Kidney epithelial cell (primary cell): ENCODE data around the gene PERM1. TPM values are rescaled to one million over a fixed set of nuclear protein-coding genes. Genes with fewer than 3 reads are reported as not detected.
A peak's percentile ranks its signal among the peaks of the same experiment; 100 is the strongest.

Experiments
- DNase-seq: peaks from one replicate; pipeline ENCODE4 v3.0.0-alpha.2; 2010; ENCODE audit warnings: low read depth
- H3K27me3 ChIP-seq: 2 replicates; pipeline ENCODE4 v1.6.0; 2011; ENCODE audit warnings: low read length; ENCODE audit not compliant: control insufficient read depth, insufficient read depth
- H3K36me3 ChIP-seq: 2 replicates; pipeline ENCODE4 v1.5.1; 2011; ENCODE audit warnings: low read length; ENCODE audit not compliant: control insufficient read depth, insufficient read depth
- H3K4me3 ChIP-seq: 2 replicates; pipeline ENCODE4 v1.5.1; 2011; ENCODE audit warnings: low read depth, mild to moderate bottlenecking, control low read depth, low read length
- total RNA-seq: library from RNA; depleted of rRNA; stranded (reverse); fragments of >200 nt; gene quantifications from 2 replicates; pipeline ENCODE4 v1.2.3, GENCODE V29; 2015
- TF ChIP-seq, protein P1 (sequence below): IDR thresholded peaks from 2 replicates; pipeline ENCODE4 v1.5.1; 2011; ENCODE audit warnings: mild to moderate bottlenecking, moderate library complexity, low read length, control low read depth, inconsistent platforms; ENCODE audit not compliant: insufficient read depth, poor library complexity, severe bottlenecking

The PERM1 gene
- total RNA-seq, 1 donor from 2014 or later = not detected

- H3K36me3 ChIP-seq = no peaks in the 10 kb centered on the region
- H3K27me3 ChIP-seq = peaks cover 33% of the 10 kb centered on the region
- H3K4me3 ChIP-seq = no peak overlapping the region
- DNase-seq = no peak
- TF ChIP-seq, protein P1, sequence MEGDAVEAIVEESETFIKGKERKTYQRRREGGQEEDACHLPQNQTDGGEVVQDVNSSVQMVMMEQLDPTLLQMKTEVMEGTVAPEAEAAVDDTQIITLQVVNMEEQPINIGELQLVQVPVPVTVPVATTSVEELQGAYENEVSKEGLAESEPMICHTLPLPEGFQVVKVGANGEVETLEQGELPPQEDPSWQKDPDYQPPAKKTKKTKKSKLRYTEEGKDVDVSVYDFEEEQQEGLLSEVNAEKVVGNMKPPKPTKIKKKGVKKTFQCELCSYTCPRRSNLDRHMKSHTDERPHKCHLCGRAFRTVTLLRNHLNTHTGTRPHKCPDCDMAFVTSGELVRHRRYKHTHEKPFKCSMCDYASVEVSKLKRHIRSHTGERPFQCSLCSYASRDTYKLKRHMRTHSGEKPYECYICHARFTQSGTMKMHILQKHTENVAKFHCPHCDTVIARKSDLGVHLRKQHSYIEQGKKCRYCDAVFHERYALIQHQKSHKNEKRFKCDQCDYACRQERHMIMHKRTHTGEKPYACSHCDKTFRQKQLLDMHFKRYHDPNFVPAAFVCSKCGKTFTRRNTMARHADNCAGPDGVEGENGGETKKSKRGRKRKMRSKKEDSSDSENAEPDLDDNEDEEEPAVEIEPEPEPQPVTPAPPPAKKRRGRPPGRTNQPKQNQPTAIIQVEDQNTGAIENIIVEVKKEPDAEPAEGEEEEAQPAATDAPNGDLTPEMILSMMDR = no peak
Observed at GRCh38 chr1:941015-941587, 40.8 kb downstream of the PERM1 start.

GRCh38 chr1:940107-941014 lies 41.5 kb downstream of the PERM1 start:
- TF ChIP-seq, protein P1 = no peak
- Histone ChIP-seq H3K27me3 (peaks cover 40% of the 10 kb centered on the region), H3K36me3 (no peaks in the 10 kb centered on the region), H3K4me3 (no peak overlapping the region)
- no peak for DNase-seq

DNA sequence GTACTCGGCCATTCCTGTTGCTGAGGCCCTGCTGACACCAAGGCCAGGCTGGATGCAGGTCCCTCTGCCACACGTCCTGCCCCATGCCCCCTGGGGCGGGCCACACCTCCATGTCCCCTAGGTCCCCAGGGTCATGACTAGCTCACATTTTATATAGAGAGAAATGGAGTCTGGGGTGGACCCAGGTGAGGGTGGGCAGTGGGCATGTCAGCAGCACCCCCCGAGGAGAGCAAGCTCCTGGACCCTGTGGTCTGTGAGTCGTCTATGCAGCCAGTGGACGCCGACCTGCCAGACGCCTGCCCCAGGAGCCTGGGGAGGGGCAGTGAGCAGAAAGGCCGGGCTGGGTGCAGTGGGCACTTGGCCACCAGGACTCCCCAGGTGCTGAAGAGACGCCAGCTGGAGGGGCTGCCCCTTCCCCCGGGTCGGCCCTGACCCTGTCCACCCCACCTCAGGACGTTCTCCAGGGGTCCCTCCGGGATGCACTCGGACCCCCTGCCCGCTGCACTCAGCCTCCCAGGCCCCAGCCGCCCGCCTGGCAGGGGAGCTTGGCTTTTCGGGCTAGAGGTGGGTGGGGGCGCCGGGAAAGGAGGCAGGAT lies 42.3 kb downstream of the PERM1 start:
- Histone ChIP-seq H3K36me3 (no peaks in the 10 kb centered on the region), H3K27me3 (peaks cover 47% of the 10 kb centered on the region), H3K4me3 (no peak overlapping the region)
- no peak for DNase-seq
- TF ChIP-seq, protein P1 = no peak

DNA sequence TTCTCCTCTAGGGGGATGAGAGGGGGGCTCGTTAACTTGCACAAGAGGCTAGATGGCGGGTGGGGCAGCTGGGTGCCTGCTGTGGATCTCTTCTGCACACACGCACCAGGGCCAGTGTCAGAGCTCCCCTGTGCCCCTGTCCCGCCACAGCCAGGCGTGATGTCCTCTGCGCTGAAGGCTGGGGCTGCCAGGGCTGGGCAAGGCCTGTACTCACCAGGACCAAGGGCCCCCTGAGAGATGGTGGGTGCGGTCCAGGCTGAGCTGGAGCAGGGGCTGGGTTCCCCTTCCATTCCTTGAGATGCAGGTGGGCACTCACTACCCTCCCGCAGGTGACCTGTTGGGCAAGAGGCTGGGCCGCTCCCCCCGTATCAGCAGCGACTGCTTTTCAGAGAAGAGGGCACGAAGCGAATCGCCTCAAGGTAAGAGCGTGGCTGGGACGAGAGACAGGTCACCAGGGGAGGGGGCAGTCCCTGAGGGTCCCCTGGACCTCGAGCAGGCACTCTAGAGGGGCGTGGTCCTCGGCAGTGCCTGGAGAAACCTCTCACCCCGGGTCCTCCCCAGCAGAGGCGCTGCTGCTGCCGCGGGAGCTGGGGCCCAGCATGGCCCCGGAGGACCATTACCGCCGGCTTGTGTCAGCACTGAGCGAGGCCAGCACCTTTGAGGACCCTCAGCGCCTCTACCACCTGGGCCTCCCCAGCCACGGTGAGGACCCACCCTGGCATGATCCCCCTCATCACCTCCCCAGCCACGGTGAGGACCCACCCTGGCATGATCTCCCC lies 43.0 kb downstream of the PERM1 start:
- no peak overlapping the region for H3K4me3 ChIP-seq
- H3K27me3 ChIP-seq = peaks cover 47% of the 10 kb centered on the region
- H3K36me3 ChIP-seq = no peaks in the 10 kb centered on the region
- no peak for DNase-seq
- TF ChIP-seq, protein P1 = no peak

DNA sequence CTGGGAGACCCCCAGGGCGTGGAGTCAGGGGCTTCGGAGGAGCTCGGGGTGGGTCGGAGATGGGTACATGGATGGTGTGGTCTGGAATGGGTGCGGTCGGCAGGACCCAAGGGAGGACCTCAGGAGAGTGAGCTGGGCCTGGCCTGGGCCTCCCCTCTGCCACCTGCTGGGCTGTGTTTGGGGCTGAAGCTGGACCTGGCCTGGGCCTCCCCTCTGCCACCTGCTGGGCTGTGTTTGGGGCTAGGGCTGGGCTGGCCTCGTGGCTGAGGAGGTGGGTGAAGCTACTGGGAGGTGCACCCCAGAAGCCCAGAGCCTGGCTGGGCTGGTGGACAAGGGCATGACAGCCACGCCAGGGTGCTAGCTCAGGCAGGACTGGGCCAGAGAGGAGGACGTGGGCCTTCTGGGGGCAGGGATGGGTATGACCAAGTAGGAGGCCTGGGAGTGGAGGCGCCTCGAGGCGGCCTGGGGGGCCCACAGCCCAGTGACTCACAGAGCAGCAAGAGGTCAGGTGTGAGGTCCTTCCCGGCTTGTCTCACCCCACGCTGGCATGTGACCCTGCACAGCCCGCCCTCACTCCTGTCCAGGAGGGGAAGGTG lies 43.7 kb downstream of the PERM1 start:
- no peak overlapping the region for H3K4me3 ChIP-seq
- no peak for DNase-seq
- TF ChIP-seq, protein P1 = peak; percentile 78
- H3K36me3 ChIP-seq = no peaks in the 10 kb centered on the region
- H3K27me3 ChIP-seq = peaks cover 53% of the 10 kb centered on the region
